H1 (cell line): ENCODE data around the gene SRGAP3.

Experiments
- CBX5 ChIP-seq: fragments of 300-800, 300-1000 bp; sonication (generic); IDR thresholded peaks from 2 replicates; pipeline ENCODE4 v1.7.1; 2016; ENCODE audit warnings: antibody characterized with exemption, low read length, low read depth
- FOSL1 ChIP-seq: IDR thresholded peaks from 2 replicates; pipeline ENCODE4 v1.6.1; 2011; ENCODE audit warnings: mild to moderate bottlenecking, low read depth, low read length, moderate library complexity; ENCODE audit not compliant: insufficient read depth
- JUN ChIP-seq: IDR thresholded peaks from 2 replicates; pipeline ENCODE4 v1.6.1; 2011; ENCODE audit warnings: low read depth, mild to moderate bottlenecking, improper control_type of control experiment, low read length
- JUND ChIP-seq: IDR thresholded peaks from 2 replicates; pipeline ENCODE4 v1.6.1; 2011; ENCODE audit warnings: mild to moderate bottlenecking, improper control_type of control experiment, low read length
- POLR2A ChIP-seq, 2 experiments: IDR thresholded peaks; 1 replicate in 1 of 2; 2 replicates in 1 of 2; pipeline ENCODE4 v1.6.1; 2011; ENCODE audit warnings: low read depth in 2 of 2, low read length in 2 of 2, mild to moderate bottlenecking in 2 of 2; ENCODE audit errors: control extremely low read depth in 1 of 2
- POLR2AphosphoS5 ChIP-seq: IDR thresholded peaks from 2 replicates; pipeline ENCODE4 v1.6.1; 2011; ENCODE audit warnings: low read depth, low read length
- RFX5 ChIP-seq: IDR thresholded peaks from 2 replicates; pipeline ENCODE4 v1.6.1; 2011; ENCODE audit warnings: low read depth, low read length, improper control_type of control experiment, borderline replicate concordance
- SIN3A ChIP-seq, 2 experiments: IDR thresholded peaks in 1 of 2; conservative IDR thresholded peaks in 1 of 2; 2 replicates each; pipeline ENCODE4 v1.6.1; 2011 to 2012; ENCODE audit warnings: low read length in 2 of 2, improper control_type of control experiment in 1 of 2, low read depth in 1 of 2, mild to moderate bottlenecking in 1 of 2
- SIX5 ChIP-seq: IDR thresholded peaks from 2 replicates; pipeline ENCODE4 v1.6.1; 2011; ENCODE audit warnings: mild to moderate bottlenecking, low read depth, low read length
- SUZ12 ChIP-seq: fragments of 200-600 bp; sonication (generic); IDR thresholded peaks from 2 replicates; pipeline ENCODE4 v1.6.1; 2012; ENCODE audit warnings: mild to moderate bottlenecking, inconsistent platforms, low read length, moderate library complexity, mixed read lengths
- TEAD4 ChIP-seq: IDR thresholded peaks from 2 replicates; pipeline ENCODE4 v1.6.1; 2012; ENCODE audit warnings: low read depth, low read length, inconsistent platforms, mixed read lengths
- YY1 ChIP-seq: IDR thresholded peaks from 2 replicates; pipeline ENCODE4 v1.6.1; 2011; ENCODE audit warnings: low read depth, mild to moderate bottlenecking, low read length
- ZNF274 ChIP-seq: IDR thresholded peaks from 2 replicates; pipeline ENCODE4 v1.7.0; 2012; ENCODE audit warnings: low read length, borderline replicate concordance; ENCODE audit errors: extremely low read depth
- TF ChIP-seq, protein P1 (sequence below), 3 experiments: IDR thresholded peaks; 1 replicate in 2 of 3; 2 replicates in 1 of 3; pipeline versions ENCODE4 v1.5.1 to v1.6.1; 2011; ENCODE audit warnings: low read length in 3 of 3, mild to moderate bottlenecking in 3 of 3, inconsistent platforms in 2 of 3, low read depth in 1 of 3, moderate library complexity in 1 of 3; ENCODE audit not compliant: insufficient read depth in 1 of 3; ENCODE audit errors: control extremely low read depth in 1 of 3

DNA sequence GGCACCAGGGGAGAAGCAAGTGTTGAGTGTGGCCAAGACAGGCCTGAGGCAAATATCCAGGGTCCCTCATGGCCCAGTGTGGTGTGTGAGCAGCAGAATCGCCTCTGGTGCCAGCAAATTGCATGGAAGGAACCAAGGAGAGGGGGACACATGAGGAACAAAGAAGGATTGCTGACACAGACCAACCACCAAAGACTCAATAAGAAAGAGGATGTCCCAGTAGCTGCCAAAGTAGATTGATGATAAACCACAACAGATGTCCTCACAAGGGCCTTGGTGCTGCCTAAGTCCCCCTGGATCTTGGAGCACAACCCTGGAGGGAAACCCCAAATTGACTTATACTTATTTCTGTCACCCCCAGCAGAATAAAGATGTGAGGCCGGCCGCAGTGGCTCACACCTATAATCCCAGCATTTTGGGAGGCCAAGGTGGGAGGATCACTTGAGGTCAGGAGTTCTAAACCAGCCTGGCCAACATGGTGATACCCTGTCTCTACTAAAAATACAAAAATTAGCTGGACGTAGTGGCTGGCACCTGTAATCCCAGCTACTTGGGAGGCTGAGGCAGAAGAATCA is 10.6 kb downstream of the SRGAP3 start:
- TF ChIP-seq SUZ12: no peak
- TF ChIP-seq, protein P1, sequence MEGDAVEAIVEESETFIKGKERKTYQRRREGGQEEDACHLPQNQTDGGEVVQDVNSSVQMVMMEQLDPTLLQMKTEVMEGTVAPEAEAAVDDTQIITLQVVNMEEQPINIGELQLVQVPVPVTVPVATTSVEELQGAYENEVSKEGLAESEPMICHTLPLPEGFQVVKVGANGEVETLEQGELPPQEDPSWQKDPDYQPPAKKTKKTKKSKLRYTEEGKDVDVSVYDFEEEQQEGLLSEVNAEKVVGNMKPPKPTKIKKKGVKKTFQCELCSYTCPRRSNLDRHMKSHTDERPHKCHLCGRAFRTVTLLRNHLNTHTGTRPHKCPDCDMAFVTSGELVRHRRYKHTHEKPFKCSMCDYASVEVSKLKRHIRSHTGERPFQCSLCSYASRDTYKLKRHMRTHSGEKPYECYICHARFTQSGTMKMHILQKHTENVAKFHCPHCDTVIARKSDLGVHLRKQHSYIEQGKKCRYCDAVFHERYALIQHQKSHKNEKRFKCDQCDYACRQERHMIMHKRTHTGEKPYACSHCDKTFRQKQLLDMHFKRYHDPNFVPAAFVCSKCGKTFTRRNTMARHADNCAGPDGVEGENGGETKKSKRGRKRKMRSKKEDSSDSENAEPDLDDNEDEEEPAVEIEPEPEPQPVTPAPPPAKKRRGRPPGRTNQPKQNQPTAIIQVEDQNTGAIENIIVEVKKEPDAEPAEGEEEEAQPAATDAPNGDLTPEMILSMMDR (IDR thresholded peaks at IDR 0.05; ENCODE audit: control extremely low read depth in 1 of 3, insufficient read depth in 1 of 3, low read depth in 1 of 3, low read length in 3 of 3): no peak
- no peak for TF ChIP-seq POLR2A (IDR thresholded peaks at IDR 0.05; ENCODE audit: control extremely low read depth in 1 of 2, low read depth in 2 of 2, low read length in 2 of 2)
- TF ChIP-seq SIN3A (conservative IDR thresholded peaks at IDR 0.05 in 1 of 2, IDR thresholded peaks at IDR 0.05 in 1 of 2; ENCODE audit: low read depth in 1 of 2, low read length in 2 of 2): no peak
- TF ChIP-seq POLR2AphosphoS5: no peak
- no peak for TF ChIP-seq ZNF274
- TF ChIP-seq TEAD4: no peak
- no peak for TF ChIP-seq SIX5
- no peak for TF ChIP-seq YY1
- TF ChIP-seq RFX5: no peak
- TF ChIP-seq JUND: no peak
- TF ChIP-seq CBX5: no peak
- TF ChIP-seq FOSL1: no peak
- no peak for TF ChIP-seq JUN
